ENCODE data around the gene ACVR1C.

DNA sequence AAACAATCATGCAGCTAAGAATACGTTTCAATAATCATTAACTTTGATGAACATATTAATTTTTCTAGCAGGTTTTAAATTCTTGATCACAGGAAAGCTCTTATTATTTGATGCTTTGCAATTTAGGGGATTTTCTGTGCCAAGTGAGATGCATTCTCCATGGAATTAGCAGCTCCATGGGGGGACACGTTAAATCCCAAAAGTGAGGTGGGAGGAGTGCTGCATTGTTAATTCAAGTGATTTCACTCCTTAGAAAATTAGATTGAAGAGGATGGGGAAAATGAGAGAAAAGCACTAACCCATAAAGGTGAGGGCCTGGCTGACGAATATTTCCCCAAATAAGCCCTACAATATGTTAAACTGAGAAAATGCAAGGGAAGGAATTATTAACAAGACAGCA lies 69.2 kb downstream of the ACVR1C start:
- TF ChIP-seq CTCF (IDR thresholded peaks at IDR 0.05; ENCODE audit: low read depth, low read length, poor library complexity, severe bottlenecking) (no peak), EZH2phosphoT487 (IDR thresholded peaks at IDR 0.05; ENCODE audit: borderline replicate concordance, low read length) (no peak)

Data from DOHH2 (cell line).